Retinal pigment epithelial cell (primary cell): Measurements from ENCODE around the gene AXL.

Experiments
- DNase-seq: peaks from one replicate; pipeline ENCODE4 v3.0.0-alpha.2; 2010; ENCODE audit warnings: low read depth
- H3K4me3 ChIP-seq: 2 replicates; pipeline ENCODE4 v1.5.1; 2011; ENCODE audit warnings: mild to moderate bottlenecking, low read length, control low read depth, moderate library complexity
- CTCF ChIP-seq: conservative IDR thresholded peaks from 2 replicates; pipeline ENCODE4 v1.5.1; 2011; ENCODE audit warnings: low read depth, low read length, control low read depth, inconsistent platforms

Gene AXL

GRCh38 chr19:41239961-41240574 is 21.0 kb downstream of the AXL start:
- DNase-seq = no peak
- TF ChIP-seq CTCF = no peak
- H3K4me3 ChIP-seq = no peak overlapping the region

DNA sequence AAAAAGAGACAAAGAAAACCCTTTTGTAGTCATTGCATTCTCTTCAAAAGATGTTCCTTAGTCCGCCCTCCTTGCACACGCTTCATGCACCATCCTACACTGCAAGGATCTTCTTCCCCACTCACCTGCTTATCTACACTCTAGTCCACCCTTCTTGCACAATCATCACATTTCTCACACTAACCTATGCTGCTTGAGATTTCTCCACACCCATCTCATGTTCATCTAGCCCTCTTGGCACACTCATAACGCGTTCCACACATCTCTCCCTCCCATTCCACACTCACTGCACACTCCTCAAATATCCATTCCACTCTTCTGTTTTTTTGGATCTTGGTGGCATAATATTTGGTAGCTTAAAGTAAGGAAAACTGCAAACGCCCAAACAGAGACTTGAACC is 22.8 kb downstream of the AXL start:
- no peak for TF ChIP-seq CTCF
- H3K4me3 ChIP-seq = no peak overlapping the region
- no peak for DNase-seq

GRCh38 chr19:41244117-41244516 is 25.1 kb downstream of the AXL start:
- no peak for DNase-seq
- TF ChIP-seq CTCF = no peak
- H3K4me3 ChIP-seq = no peak overlapping the region

GRCh38 chr19:41245843-41246242 is 26.8 kb downstream of the AXL start:
- TF ChIP-seq CTCF = no peak
- H3K4me3 ChIP-seq = no peak overlapping the region
- no peak for DNase-seq

DNA sequence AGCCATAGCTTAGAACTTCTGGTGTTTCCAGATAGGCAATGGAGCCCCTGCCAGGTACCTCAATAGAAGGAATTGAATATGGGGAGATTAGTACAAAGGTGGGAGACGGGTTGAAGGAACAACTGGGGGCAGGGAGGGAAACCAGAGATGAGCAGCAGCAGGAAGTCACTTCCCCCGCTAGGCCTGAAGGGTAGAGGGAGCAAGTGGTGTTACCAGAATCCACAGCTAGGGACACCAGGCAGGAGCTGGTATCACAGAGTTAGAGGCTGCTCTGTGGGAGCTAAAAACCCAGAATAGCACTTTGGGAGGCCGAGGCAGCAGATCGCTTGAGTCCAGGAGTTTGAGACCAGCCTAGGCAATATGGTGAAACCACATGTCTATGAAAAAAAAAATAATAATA is 29.9 kb downstream of the AXL start:
- H3K4me3 ChIP-seq = no peak overlapping the region
- no peak for TF ChIP-seq CTCF
- no peak for DNase-seq

GRCh38 chr19:41249707-41250423 is 30.8 kb downstream of the AXL start:
- TF ChIP-seq CTCF = no peak
- no peak for DNase-seq
- H3K4me3 ChIP-seq = no peak overlapping the region

GRCh38 chr19:41253660-41254059 is 34.6 kb downstream of the AXL start:
- no peak overlapping the region for H3K4me3 ChIP-seq
- DNase-seq = no peak
- TF ChIP-seq CTCF = no peak
